HCT116 (cell line): ENCODE results near the gene SOCS4. TPM values are rescaled to one million over a fixed set of nuclear protein-coding genes. Genes with fewer than 3 reads are reported as not detected.

Source experiments
- ATAC-seq: fragments of 200-7000 bp; cut with Tn5 transposase; 2 replicates; pipeline ENCODE4 v1.9.1; 2020; ENCODE audit warnings: mild to moderate bottlenecking, moderate library complexity
- BruUV-seq: library from RNA; stranded (reverse); fragments of 400-500 nt; replicated peaks from 2 replicates; lab custom pipeline; 2021; lab: Mats Ljungman, UMichigan
- CTCF ChIA-PET: fragments of 300-600 bp; sonication (Branson Sonifier 250); formaldehyde crosslinking; loops from one replicate; lab custom pipeline; 2021; ENCODE audit warnings: antibody characterized with exemption; lab: Charles Lee
- POLR2A ChIA-PET: fragments of 300-600, 350-600 bp; sonication (Branson Sonifier 250); formaldehyde crosslinking; loops from one replicate; lab custom pipeline; 2021; ENCODE audit warnings: antibody characterized with exemption; lab: Charles Lee
- RAD21 ChIA-PET, 2 experiments: fragments of 300-600 bp; sonication (Branson Sonifier 250); formaldehyde crosslinking; loops; one replicate each; lab custom pipeline; 2023; ENCODE audit warnings: low total read pairs in 2 of 2; ENCODE audit not compliant: uncharacterized antibody in 2 of 2, unreplicated experiment in 2 of 2, low non-redundant PET in 1 of 2; lab: Charles Lee
- DNase-seq: peaks from one replicate; pipeline ENCODE4 v3.0.0-alpha.2; 2010; ENCODE audit warnings: low read depth, low spot score
- H2AFZ ChIP-seq: fragments of 200-600 bp; shearing (Covaris generic), sonication (generic); 2 replicates; pipeline ENCODE4 v1.6.1; 2017; ENCODE audit warnings: low read depth, mixed run types, mixed read lengths, antibody characterized with exemption, low read length; ENCODE audit not compliant: poor library complexity, severe bottlenecking
- H3K27ac ChIP-seq: 2 replicates; pipeline ENCODE4 v1.5.1; 2012; ENCODE audit warnings: low read depth, low read length
- H3K27me3 ChIP-seq: fragments of 200-600 bp; sonication (generic); 2 replicates; pipeline ENCODE4 v1.6.1; 2016; ENCODE audit warnings: mixed run types, low read length, mixed read lengths; ENCODE audit not compliant: insufficient read depth
- H3K36me3 ChIP-seq, 2 experiments: fragments of 200-500 bp in 1 of 2; fragments of 200-600 bp in 1 of 2; sonication (Bioruptor generic) in 1 of 2; sonication (generic) in 1 of 2; 2 replicates each; pipeline versions ENCODE4 v1.5.1 to v1.6.1; 2014 to 2016; ENCODE audit warnings: low read length in 2 of 2, inconsistent platforms in 1 of 2, mixed read lengths in 1 of 2, mixed run types in 1 of 2; ENCODE audit not compliant: insufficient read depth in 2 of 2, control insufficient read depth in 1 of 2
- H3K4me1 ChIP-seq, 2 experiments: fragments of 200-600 bp in 1 of 2; sonication (generic) in 1 of 2; 2 replicates each; pipeline versions ENCODE4 v1.5.1 to v1.6.1; 2012 to 2017; ENCODE audit warnings: low read length in 2 of 2, inconsistent platforms in 1 of 2, mild to moderate bottlenecking in 1 of 2, mixed read lengths in 1 of 2, mixed run types in 1 of 2, moderate library complexity in 1 of 2; ENCODE audit not compliant: insufficient read depth in 2 of 2, control insufficient read depth in 1 of 2
- H3K4me2 ChIP-seq: fragments of 200-600 bp; sonication (generic); 2 replicates; pipeline ENCODE4 v1.6.1; 2017; ENCODE audit warnings: mixed run types, low read length, mixed read lengths
- H3K4me3 ChIP-seq, 2 experiments: fragments of 200-600 bp in 1 of 2; sonication (generic) in 1 of 2; replicated peaks in 1 of 2; 2 replicates each; pipeline ENCODE4 v1.5.1; 2011 to 2016; ENCODE audit warnings: low read length in 2 of 2, control low read depth in 1 of 2, low read depth in 1 of 2, mild to moderate bottlenecking in 1 of 2, mixed read lengths in 1 of 2, mixed run types in 1 of 2
- H3K79me2 ChIP-seq: fragments of 200-600 bp; sonication (generic); 2 replicates; pipeline ENCODE4 v1.6.1; 2017; ENCODE audit warnings: mild to moderate bottlenecking, mixed run types, low read length, moderate library complexity, mixed read lengths; ENCODE audit not compliant: insufficient read depth
- H3K9ac ChIP-seq: fragments of 200-600 bp; sonication (generic); 2 replicates; pipeline ENCODE4 v1.6.1; 2016; ENCODE audit warnings: low read length, mixed read lengths
- H3K9me2 ChIP-seq: fragments of 200-600 bp; sonication (generic), shearing (Covaris generic); 2 replicates; pipeline ENCODE4 v1.6.1; 2017; ENCODE audit warnings: mixed run types, mild to moderate bottlenecking, moderate library complexity; ENCODE audit not compliant: insufficient read depth
- H3K9me3 ChIP-seq, 2 experiments: fragments of 200-500 bp in 1 of 2; fragments of 200-600 bp in 1 of 2; sonication (Bioruptor generic) in 1 of 2; sonication (generic) in 1 of 2; 2 replicates each; pipeline ENCODE4 v1.6.1; 2014 to 2017; ENCODE audit warnings: low read length in 2 of 2, mixed read lengths in 2 of 2, inconsistent platforms in 1 of 2, low read depth in 1 of 2, mild to moderate bottlenecking in 1 of 2, mixed run types in 1 of 2, moderate library complexity in 1 of 2; ENCODE audit not compliant: control insufficient read depth in 1 of 2, insufficient read depth in 1 of 2
- H4K20me1 ChIP-seq: fragments of 200-600 bp; sonication (generic), shearing (Covaris generic); 2 replicates; pipeline ENCODE4 v1.6.1; 2017; ENCODE audit warnings: mixed run types, mild to moderate bottlenecking, moderate library complexity; ENCODE audit not compliant: insufficient read depth
- ATF3 ChIP-seq: IDR thresholded peaks from 2 replicates; pipeline ENCODE4 v1.6.1; 2012
- CBX3 ChIP-seq: IDR thresholded peaks from 2 replicates; pipeline ENCODE4 v1.6.1; 2012; ENCODE audit warnings: low read depth
- CTCF ChIP-seq, 3 experiments: fragments of 200-600 bp in 1 of 3; sonication (generic) in 1 of 3; IDR thresholded peaks in 2 of 3; conservative IDR thresholded peaks in 1 of 3; 2 replicates each; pipeline ENCODE4 v1.5.1; 2012 to 2017; ENCODE audit warnings: low read depth in 2 of 3, low read length in 2 of 3, antibody characterized with exemption in 1 of 3, borderline replicate concordance in 1 of 3, control low read depth in 1 of 3, mild to moderate bottlenecking in 1 of 3, mixed read lengths in 1 of 3, mixed run types in 1 of 3, moderate library complexity in 1 of 3; ENCODE audit not compliant: insufficient read depth in 1 of 3
- EGR1 ChIP-seq: IDR thresholded peaks from 2 replicates; pipeline ENCODE4 v1.6.1; 2012; ENCODE audit warnings: low read depth
- EZH2phosphoT487 ChIP-seq: fragments of 200-600 bp; IDR thresholded peaks from 2 replicates; pipeline ENCODE4 v1.6.1; 2018; ENCODE audit warnings: antibody characterized with exemption, borderline replicate concordance
- FOSL1 ChIP-seq: IDR thresholded peaks from 2 replicates; pipeline ENCODE4 v1.6.1; 2012; ENCODE audit warnings: low read depth
- JUND ChIP-seq: IDR thresholded peaks from 2 replicates; pipeline ENCODE4 v1.6.1; 2012
- POLR2A ChIP-seq: IDR thresholded peaks from 2 replicates; pipeline ENCODE4 v1.7.0; 2011; ENCODE audit warnings: borderline replicate concordance; ENCODE audit not compliant: insufficient read depth, insufficient read length; ENCODE audit errors: extremely low read depth
- RAD21 ChIP-seq: IDR thresholded peaks from 2 replicates; pipeline ENCODE4 v1.6.1; 2012; ENCODE audit warnings: low read depth, mild to moderate bottlenecking
- SRF ChIP-seq: IDR thresholded peaks from 2 replicates; pipeline ENCODE4 v1.6.1; 2012; ENCODE audit warnings: low read depth
- TCF7L2 ChIP-seq: IDR thresholded peaks from 2 replicates; pipeline ENCODE4 v1.7.0; 2011; ENCODE audit warnings: borderline replicate concordance, inconsistent platforms; ENCODE audit not compliant: insufficient read depth, insufficient read length; ENCODE audit errors: extremely low read depth
- YY1 ChIP-seq: IDR thresholded peaks from 2 replicates; pipeline ENCODE4 v1.6.1; 2011; ENCODE audit warnings: low read length, low read depth, moderate library complexity, mild to moderate bottlenecking; ENCODE audit not compliant: insufficient replicate concordance; ENCODE audit errors: extremely low read depth
- ZFX ChIP-seq: fragments of 450-650 bp; IDR thresholded peaks from 2 replicates; pipeline ENCODE4 v1.6.1; 2017
- intact Hi-C: fragments of 100-400 bp; cut with micrococcal nuclease; formaldehyde crosslinking; loops from 2 replicates; pipeline ENCODE4 v1.10.0; 2022
- total RNA-seq: library from RNA; stranded (reverse); gene quantifications from one replicate; pipeline ENCODE4 v1.2.1, GENCODE V29; 2021; ENCODE audit not compliant: unreplicated experiment

The SOCS4 gene
- total RNA-seq, 1 experiment from 2014 or later, result 23.7 TPM

- Histone ChIP-seq H3K36me3 (no peaks in the 10 kb centered on the region), H3K9me3 (no peaks in the 10 kb centered on the region), H3K27ac (no peak overlapping the region), H2AFZ (no peak overlapping the region), H4K20me1 (no peaks in the 10 kb centered on the region), H3K79me2 (no peaks in the 10 kb centered on the region), H3K4me2 (0 out of 2 replicates have a peak overlapping the region, but pooled peaks have one; percentile 3), H3K9ac (no peak overlapping the region), H3K9me2 (no peaks in the 10 kb centered on the region), H3K4me1 (peaks cover 20 to 61% of the 10 kb centered on the region in 2 experiments)
- POLR2A ChIA-PET, result no interaction called here
- DNase-seq (no peak), ATAC-seq (no peak)
- BruUV-seq, result no TSS peak
- intact Hi-C loops, result no loop called here
- TF ChIP-seq CBX3, result no peak
- TF ChIP-seq ATF3, result no peak
- no peak for TF ChIP-seq ZFX
- no peak for TF ChIP-seq EZH2phosphoT487
- TF ChIP-seq, all 23 proteins: peak for 0
- no peaks in the 10 kb centered on the region for H3K27me3 ChIP-seq
- ChIA-PET RAD21 (no interaction called here), CTCF (no interaction called here)
- H3K4me3 ChIP-seq, result no peak overlapping the region
These were observed 47.6 kb downstream of the SOCS4 start for GRCh38 chr14:55074662-55075061.

GRCh38 chr14:55075628-55076175 lies 48.7 kb downstream of the SOCS4 start:
- ATAC-seq, result no peak
- H3K4me2 ChIP-seq, result no peak overlapping the region
- TF ChIP-seq ZFX (no peak), EGR1 (no peak), YY1 (no peak), JUND (no peak), TCF7L2 (no peak), POLR2A (no peak), RAD21 (no peak), EZH2phosphoT487 (no peak), ATF3 (no peak), CTCF (IDR thresholded peaks at IDR 0.05 in 2 of 3, conservative IDR thresholded peaks at IDR 0.05 in 1 of 3; ENCODE audit: borderline replicate concordance in 1 of 3, insufficient read depth in 1 of 3, low read depth in 2 of 3, low read length in 2 of 3) (no peak), FOSL1 (no peak), SRF (no peak)
- no peaks in the 10 kb centered on the region for H4K20me1 ChIP-seq
- H3K9me2 ChIP-seq, result no peaks in the 10 kb centered on the region
- no peaks in the 10 kb centered on the region for H3K9me3 ChIP-seq
- peak overlapping the region; percentile 2; the same call in 1 of the 2 replicates for H3K9ac ChIP-seq
- no peaks in the 10 kb centered on the region for H3K79me2 ChIP-seq
- no peak overlapping the region for H3K4me3 ChIP-seq
- no peak overlapping the region for H3K27ac ChIP-seq
- no peaks in the 10 kb centered on the region for H3K27me3 ChIP-seq
- no peaks in the 10 kb centered on the region for H3K36me3 ChIP-seq
- ChIA-PET RAD21 (no interaction called here), CTCF (no interaction called here), POLR2A (no interaction called here)
- no peak overlapping the region for H2AFZ ChIP-seq
- no TSS peak for BruUV-seq
- peaks cover 20 to 58% of the 10 kb centered on the region in 2 experiments for H3K4me1 ChIP-seq
- intact Hi-C loops, result no loop called here
- no peak for DNase-seq
